ENCODE results near the gene GGT5.
"Not testable (repeated sequence)": the region's sequence is repeated elsewhere in the genome, so short reads cannot be mapped to it uniquely, and the experiment has no call there.

GGT5 gene, protein sequence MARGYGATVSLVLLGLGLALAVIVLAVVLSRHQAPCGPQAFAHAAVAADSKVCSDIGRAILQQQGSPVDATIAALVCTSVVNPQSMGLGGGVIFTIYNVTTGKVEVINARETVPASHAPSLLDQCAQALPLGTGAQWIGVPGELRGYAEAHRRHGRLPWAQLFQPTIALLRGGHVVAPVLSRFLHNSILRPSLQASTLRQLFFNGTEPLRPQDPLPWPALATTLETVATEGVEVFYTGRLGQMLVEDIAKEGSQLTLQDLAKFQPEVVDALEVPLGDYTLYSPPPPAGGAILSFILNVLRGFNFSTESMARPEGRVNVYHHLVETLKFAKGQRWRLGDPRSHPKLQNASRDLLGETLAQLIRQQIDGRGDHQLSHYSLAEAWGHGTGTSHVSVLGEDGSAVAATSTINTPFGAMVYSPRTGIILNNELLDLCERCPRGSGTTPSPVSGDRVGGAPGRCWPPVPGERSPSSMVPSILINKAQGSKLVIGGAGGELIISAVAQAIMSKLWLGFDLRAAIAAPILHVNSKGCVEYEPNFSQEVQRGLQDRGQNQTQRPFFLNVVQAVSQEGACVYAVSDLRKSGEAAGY

GRCh38 chr22:24245030-24245431, at the start of gene GGT5:
Gene GGT5, minus strand, starts transcription at chr22:24245082. Its CDS starts 357 bp downstream, at chr22:24244725.
- peaks cover 6 to 52% (median 39%) of the 10 kb centered on the region in 5 donors for H3K4me1 ChIP-seq (ENCODE audit: control insufficient read depth in 5 of 5, insufficient read depth in 5 of 5, low read length in 5 of 5)
- H3K9ac ChIP-seq (ENCODE audit: low read length in 5 of 5), result peak within 1 kb of the TSS in 1 of 5 donors; percentile 48
- H3K9me3 ChIP-seq (ENCODE audit: control insufficient read depth in 5 of 5, low read length in 5 of 5); H3K27me3 ChIP-seq (ENCODE audit: control insufficient read depth in 5 of 5, insufficient read depth in 4 of 5, low read length in 5 of 5); H3K36me3 ChIP-seq (ENCODE audit: control insufficient read depth in 5 of 5, insufficient read depth in 5 of 5, low read length in 5 of 5): not testable (repeated sequence)
- peak within 1 kb of the TSS; percentile 17 to 56 (median 52) for H3K4me3 ChIP-seq (ENCODE audit: low read depth in 1 of 5, low read length in 5 of 5)
- peak within 1 kb of the TSS; percentile 23 for H3K27ac ChIP-seq (ENCODE audit: low read depth, low read length)

DNA sequence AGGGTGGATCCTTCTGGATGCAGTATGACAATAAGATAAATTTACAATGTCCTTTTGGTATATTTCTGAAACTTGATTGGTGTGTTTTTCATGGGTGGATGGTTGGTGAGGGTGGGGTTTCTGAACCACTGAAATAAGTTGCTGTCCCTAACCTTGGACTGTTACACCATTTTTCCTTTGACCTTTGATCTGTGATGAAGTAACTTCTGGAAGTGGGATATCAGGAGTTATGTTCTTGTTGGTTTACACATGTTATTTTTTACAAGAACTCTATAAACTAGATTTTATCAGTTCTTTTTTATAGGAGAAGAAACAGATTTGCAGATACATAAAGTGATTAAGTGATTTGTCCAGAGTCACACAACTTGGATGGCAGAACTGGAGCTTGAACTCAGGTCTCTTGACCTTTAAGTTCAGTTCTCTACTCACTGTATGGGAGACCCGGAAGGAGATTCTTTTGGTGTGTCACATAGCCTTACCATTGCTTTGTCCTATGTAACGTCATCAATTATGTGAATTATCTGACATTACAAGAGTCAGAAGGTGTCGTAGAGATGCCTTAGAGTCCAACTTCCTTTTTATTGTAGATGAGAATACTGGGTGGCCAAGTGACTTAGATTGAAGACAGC, 47.4 kb upstream of the GGT5 start:
- peak overlapping the region; percentile 85 for H3K27ac ChIP-seq (ENCODE audit: low read depth, low read length)
- not testable (repeated sequence) for H3K4me3 ChIP-seq (ENCODE audit: low read depth in 1 of 5, low read length in 5 of 5)
- H3K4me1 ChIP-seq (ENCODE audit: control insufficient read depth in 5 of 5, insufficient read depth in 5 of 5, low read length in 5 of 5), result peaks cover 6 to 47% (median 36%) of the 10 kb centered on the region in 5 donors

GRCh38 chr22:24291515-24292201, 46.8 kb upstream of the GGT5 start:
- H3K9ac ChIP-seq (ENCODE audit: low read length in 5 of 5), result peak overlapping the region in 1 of 5 donors; percentile 40
- H3K36me3 ChIP-seq (ENCODE audit: control insufficient read depth in 5 of 5, insufficient read depth in 5 of 5, low read length in 5 of 5), result no peaks in the 10 kb centered on the region
- H3K27me3 ChIP-seq (ENCODE audit: control insufficient read depth in 5 of 5, insufficient read depth in 4 of 5, low read length in 5 of 5), result no peaks in the 10 kb centered on the region
- no peak overlapping the region for H3K4me3 ChIP-seq (ENCODE audit: low read depth in 1 of 5, low read length in 5 of 5)
- no peaks in the 10 kb centered on the region for H3K9me3 ChIP-seq (ENCODE audit: control insufficient read depth in 5 of 5, low read length in 5 of 5)
- peak overlapping the region; percentile 85 for H3K27ac ChIP-seq (ENCODE audit: low read depth, low read length)
- H3K4me1 ChIP-seq (ENCODE audit: control insufficient read depth in 5 of 5, insufficient read depth in 5 of 5, low read length in 5 of 5), result peaks cover 6 to 51% (median 36%) of the 10 kb centered on the region in 5 donors

More for the DNA sequence above, 47.4 kb upstream of the GGT5 start:
- not testable (repeated sequence) for H3K9me3 ChIP-seq (ENCODE audit: control insufficient read depth in 5 of 5, low read length in 5 of 5); H3K36me3 ChIP-seq (ENCODE audit: control insufficient read depth in 5 of 5, insufficient read depth in 5 of 5, low read length in 5 of 5); H3K27me3 ChIP-seq (ENCODE audit: control insufficient read depth in 5 of 5, insufficient read depth in 4 of 5, low read length in 5 of 5)
- peak overlapping the region in 1 of 5 donors; percentile 40 for H3K9ac ChIP-seq (ENCODE audit: low read length in 5 of 5)

DNA sequence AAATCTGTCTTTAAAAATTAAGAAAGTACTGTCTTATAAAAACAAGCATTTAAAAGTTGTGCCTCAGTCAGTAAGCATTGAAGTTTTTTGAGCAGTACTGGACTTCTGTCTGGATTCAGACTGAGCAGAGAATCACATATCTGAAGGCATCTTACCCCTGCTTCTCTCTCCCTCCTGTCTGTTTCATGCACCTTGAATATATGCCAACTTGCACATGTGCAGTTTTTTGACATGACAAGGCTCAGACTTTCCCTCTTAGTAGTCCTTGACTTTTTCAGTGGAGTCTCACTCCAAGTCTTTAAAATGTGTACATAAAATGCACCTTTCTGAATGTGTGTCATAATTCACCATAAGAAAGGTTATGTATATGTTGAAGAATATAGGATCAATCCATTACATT, 45.6 kb upstream of the GGT5 start:
- Histone ChIP-seq H3K27ac (ENCODE audit: low read depth, low read length) (peak overlapping the region; percentile 85), H3K27me3 (ENCODE audit: control insufficient read depth in 5 of 5, insufficient read depth in 4 of 5, low read length in 5 of 5) (no peaks in the 10 kb centered on the region), H3K36me3 (ENCODE audit: control insufficient read depth in 5 of 5, insufficient read depth in 5 of 5, low read length in 5 of 5) (no peaks in the 10 kb centered on the region), H3K9me3 (ENCODE audit: control insufficient read depth in 5 of 5, low read length in 5 of 5) (no peaks in the 10 kb centered on the region), H3K9ac (ENCODE audit: low read length in 5 of 5) (peak overlapping the region; percentile 6 to 40 (median 21)), H3K4me3 (ENCODE audit: low read depth in 1 of 5, low read length in 5 of 5) (no peak overlapping the region), H3K4me1 (ENCODE audit: control insufficient read depth in 5 of 5, insufficient read depth in 5 of 5, low read length in 5 of 5) (peaks cover 6 to 56% (median 41%) of the 10 kb centered on the region in 5 donors)

DNA sequence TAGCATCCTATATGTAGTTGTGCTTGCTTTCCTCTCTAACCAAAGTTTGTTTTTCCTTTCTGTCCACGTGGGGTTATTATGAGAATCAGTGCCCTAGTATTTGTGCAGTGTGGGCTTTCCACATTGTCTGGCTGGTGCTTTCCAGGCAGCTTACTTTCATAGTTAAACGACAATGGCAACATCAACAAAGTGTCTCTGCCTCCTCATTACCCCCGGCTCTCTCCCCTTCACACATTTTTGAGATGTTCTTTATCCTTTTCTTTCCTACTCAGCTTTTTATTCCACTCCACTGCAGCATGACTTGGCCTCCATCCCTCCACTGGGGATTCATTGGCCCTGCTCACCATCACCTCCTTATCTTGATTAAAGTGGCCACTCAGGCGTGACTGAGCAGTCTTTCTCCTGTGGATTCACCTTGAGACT, 44.9 kb upstream of the GGT5 start:
- Histone ChIP-seq H3K9ac (ENCODE audit: low read length in 5 of 5) (peak overlapping the region in 4 of 5 donors; percentile 6 to 21 (median 17)), H3K27me3 (ENCODE audit: control insufficient read depth in 5 of 5, insufficient read depth in 4 of 5, low read length in 5 of 5) (no peaks in the 10 kb centered on the region), H3K27ac (ENCODE audit: low read depth, low read length) (peak overlapping the region; percentile 85), H3K4me1 (ENCODE audit: control insufficient read depth in 5 of 5, insufficient read depth in 5 of 5, low read length in 5 of 5) (peaks cover 6 to 63% (median 45%) of the 10 kb centered on the region in 5 donors), H3K36me3 (ENCODE audit: control insufficient read depth in 5 of 5, insufficient read depth in 5 of 5, low read length in 5 of 5) (no peaks in the 10 kb centered on the region), H3K9me3 (ENCODE audit: control insufficient read depth in 5 of 5, low read length in 5 of 5) (no peaks in the 10 kb centered on the region), H3K4me3 (ENCODE audit: low read depth in 1 of 5, low read length in 5 of 5) (peak overlapping the region in 3 of 5 donors; percentile 17 to 40 (median 17))

GRCh38 chr22:24289114-24289513, 44.2 kb upstream of the GGT5 start:
- Histone ChIP-seq H3K27ac (ENCODE audit: low read depth, low read length) (peak overlapping the region; percentile 85), H3K4me3 (ENCODE audit: low read depth in 1 of 5, low read length in 5 of 5) (no peak overlapping the region), H3K27me3 (ENCODE audit: control insufficient read depth in 5 of 5, insufficient read depth in 4 of 5, low read length in 5 of 5) (no peaks in the 10 kb centered on the region), H3K36me3 (ENCODE audit: control insufficient read depth in 5 of 5, insufficient read depth in 5 of 5, low read length in 5 of 5) (no peaks in the 10 kb centered on the region), H3K9ac (ENCODE audit: low read length in 5 of 5) (peak overlapping the region in 3 of 5 donors; percentile 6 to 19 (median 17)), H3K4me1 (ENCODE audit: control insufficient read depth in 5 of 5, insufficient read depth in 5 of 5, low read length in 5 of 5) (peaks cover 6 to 65% (median 46%) of the 10 kb centered on the region in 5 donors), H3K9me3 (ENCODE audit: control insufficient read depth in 5 of 5, low read length in 5 of 5) (no peaks in the 10 kb centered on the region)

DNA sequence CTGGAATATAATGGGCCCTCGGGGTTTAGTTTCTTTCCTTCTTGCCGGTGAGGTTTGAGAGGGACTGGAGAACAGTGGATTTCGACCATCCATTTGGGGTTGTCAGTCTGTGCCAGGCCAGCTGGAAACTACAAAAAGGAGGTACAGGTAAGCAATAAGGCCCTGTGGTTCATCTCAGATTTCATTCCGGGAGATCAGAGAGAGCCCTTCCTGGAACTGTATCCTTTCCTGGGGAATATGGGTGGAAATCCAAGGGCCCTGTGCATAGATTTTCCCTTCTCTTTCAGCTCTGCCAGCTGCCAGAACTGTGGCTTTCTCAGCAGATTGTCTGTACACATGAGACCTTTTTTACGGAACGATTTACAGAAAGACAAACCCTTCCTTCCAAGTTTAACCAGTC, 42.9 kb upstream of the GGT5 start:
- peaks cover 6 to 65% (median 50%) of the 10 kb centered on the region in 5 donors for H3K4me1 ChIP-seq (ENCODE audit: control insufficient read depth in 5 of 5, insufficient read depth in 5 of 5, low read length in 5 of 5)
- peak overlapping the region; percentile 85 for H3K27ac ChIP-seq (ENCODE audit: low read depth, low read length)

GRCh38 chr22:24287212-24287611, 42.3 kb upstream of the GGT5 start:
- H3K4me3 ChIP-seq (ENCODE audit: low read depth in 1 of 5, low read length in 5 of 5); H3K36me3 ChIP-seq (ENCODE audit: control insufficient read depth in 5 of 5, insufficient read depth in 5 of 5, low read length in 5 of 5); H3K9me3 ChIP-seq (ENCODE audit: control insufficient read depth in 5 of 5, low read length in 5 of 5); H3K27ac ChIP-seq (ENCODE audit: low read depth, low read length); H3K27me3 ChIP-seq (ENCODE audit: control insufficient read depth in 5 of 5, insufficient read depth in 4 of 5, low read length in 5 of 5); H3K9ac ChIP-seq (ENCODE audit: low read length in 5 of 5): not testable (repeated sequence)
- H3K4me1 ChIP-seq (ENCODE audit: control insufficient read depth in 5 of 5, insufficient read depth in 5 of 5, low read length in 5 of 5), result peaks cover 6 to 64% (median 50%) of the 10 kb centered on the region in 5 donors

More for the DNA sequence above, 42.9 kb upstream of the GGT5 start:
- not testable (repeated sequence) for H3K9ac ChIP-seq (ENCODE audit: low read length in 5 of 5); H3K9me3 ChIP-seq (ENCODE audit: control insufficient read depth in 5 of 5, low read length in 5 of 5); H3K27me3 ChIP-seq (ENCODE audit: control insufficient read depth in 5 of 5, insufficient read depth in 4 of 5, low read length in 5 of 5); H3K4me3 ChIP-seq (ENCODE audit: low read depth in 1 of 5, low read length in 5 of 5); H3K36me3 ChIP-seq (ENCODE audit: control insufficient read depth in 5 of 5, insufficient read depth in 5 of 5, low read length in 5 of 5)

DNA sequence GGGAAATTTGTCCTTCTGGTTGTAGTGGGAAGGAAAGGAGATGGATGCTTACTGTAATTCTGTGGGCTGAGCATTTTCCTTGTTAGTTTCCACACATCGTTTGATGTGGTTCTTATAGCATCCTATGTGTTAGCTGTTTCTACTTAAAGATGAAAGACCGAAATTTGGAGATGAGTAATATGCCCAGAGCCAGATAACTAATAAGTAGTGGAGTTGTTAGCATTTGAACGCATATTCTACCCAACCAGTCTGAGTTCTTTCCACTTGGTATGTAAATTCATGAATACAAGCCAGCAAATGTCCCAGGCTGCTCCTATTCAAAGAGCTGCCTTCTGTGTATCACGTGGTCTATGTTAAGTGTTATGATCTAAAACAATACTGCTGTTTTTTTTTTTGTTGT, 40.4 kb upstream of the GGT5 start:
- Histone ChIP-seq H3K9ac (ENCODE audit: low read length in 5 of 5) (no peak overlapping the region), H3K9me3 (ENCODE audit: control insufficient read depth in 5 of 5, low read length in 5 of 5) (no peaks in the 10 kb centered on the region), H3K4me3 (ENCODE audit: low read depth in 1 of 5, low read length in 5 of 5) (no peak overlapping the region), H3K4me1 (ENCODE audit: control insufficient read depth in 5 of 5, insufficient read depth in 5 of 5, low read length in 5 of 5) (peaks cover 6 to 44% (median 32%) of the 10 kb centered on the region in 5 donors), H3K27me3 (ENCODE audit: control insufficient read depth in 5 of 5, insufficient read depth in 4 of 5, low read length in 5 of 5) (no peaks in the 10 kb centered on the region), H3K36me3 (ENCODE audit: control insufficient read depth in 5 of 5, insufficient read depth in 5 of 5, low read length in 5 of 5) (no peaks in the 10 kb centered on the region), H3K27ac (ENCODE audit: low read depth, low read length) (no peak overlapping the region)

Data from subcutaneous abdominal adipose tissue (tissue), 5 donors.